HepG2 (cell line): Measurements from ENCODE around the gene PLAC9. TPM values are rescaled to one million over a fixed set of nuclear protein-coding genes. Genes with fewer than 3 reads are reported as not detected.

Experiments
- ATAC-seq: fragments of 200-7000 bp; cut with Tn5 transposase; 3 replicates; pipeline ENCODE4 v1.9.1; 2020; ENCODE audit warnings: mild to moderate bottlenecking, moderate library complexity
- BruUV-seq: library from RNA; stranded (reverse); fragments of 400-500 nt; replicated peaks from 2 replicates; lab custom pipeline; 2021; lab: Mats Ljungman, UMichigan
- CTCF ChIA-PET: fragments of 300-600 bp; formaldehyde crosslinking; extraction: SDS; loops from one replicate; lab custom pipeline; 2021; ENCODE audit warnings: low total read pairs, inconsistent platforms, low intra/inter-chr PET ratio; lab: Yijun Ruan, JAX
- POLR2A ChIA-PET: fragments of 350-600 bp; sonication (Branson Sonifier 250); formaldehyde crosslinking; loops from one replicate; lab custom pipeline; 2020; ENCODE audit warnings: antibody characterized with exemption, inconsistent platforms; lab: Yijun Ruan, JAX
- DNase-seq: peaks from one replicate; pipeline ENCODE4 v3.0.0-alpha.2; 2015; ENCODE audit warnings: low spot score
- FAIRE-seq: peaks from 3 replicates; lab custom pipeline; 2011; peaks lifted over from hg19 to GRCh38; lab: Jason Lieb, UNC
- H2AFZ ChIP-seq: one replicate; pipeline ENCODE4 v1.6.1; 2011; ENCODE audit warnings: low read length, inconsistent platforms
- H3K27ac ChIP-seq: fragments of 300-600 bp; 3 replicates; pipeline ENCODE4 v1.8.0; 2011; ENCODE audit warnings: mixed run types, mild to moderate bottlenecking, mixed read lengths, low read length, inconsistent platforms; ENCODE audit not compliant: insufficient read depth; ENCODE audit errors: extremely low read length
- H3K27me3 ChIP-seq, 2 experiments: fragments of 200-600 bp in 1 of 2; 2 replicates in 1 of 2; 3 replicates in 1 of 2; pipeline versions ENCODE4 v1.6.0 to v1.8.0; 2011; ENCODE audit warnings: low read length in 2 of 2, mild to moderate bottlenecking in 2 of 2, moderate library complexity in 2 of 2, inconsistent platforms in 1 of 2; ENCODE audit not compliant: insufficient read depth in 2 of 2, control insufficient read depth in 1 of 2
- H3K36me3 ChIP-seq, 2 experiments: fragments of 200-600 bp in 1 of 2; replicated peaks in 1 of 2; 2 replicates in 1 of 2; 3 replicates in 1 of 2; pipeline versions ENCODE4 v1.5.1 to v1.8.0; 2011; ENCODE audit warnings: low read length in 2 of 2, inconsistent platforms in 1 of 2; ENCODE audit not compliant: insufficient read depth in 2 of 2, control insufficient read depth in 1 of 2
- H3K4me1 ChIP-seq: 2 replicates; pipeline ENCODE4 v1.5.1; 2012; ENCODE audit warnings: low read length, inconsistent platforms; ENCODE audit not compliant: insufficient read depth
- H3K4me2 ChIP-seq: 2 replicates; pipeline ENCODE4 v1.6.0; 2011; ENCODE audit warnings: low read depth, low read length, inconsistent platforms
- H3K4me3 ChIP-seq, 3 experiments: fragments of 200-600 bp in 1 of 3; sonication (generic), shearing (Covaris generic) in 1 of 3; replicated peaks in 1 of 3; 2 replicates each; pipeline ENCODE4 v1.5.1; 2011 to 2016; ENCODE audit warnings: low read length in 3 of 3, inconsistent platforms in 2 of 3, low read depth in 2 of 3, mild to moderate bottlenecking in 2 of 3, control low read depth in 1 of 3, mixed read lengths in 1 of 3; ENCODE audit not compliant: insufficient read depth in 1 of 3
- H3K79me2 ChIP-seq: one replicate; pipeline ENCODE4 v1.6.1; 2011; ENCODE audit warnings: low read length, inconsistent platforms; ENCODE audit not compliant: insufficient read depth
- H3K9ac ChIP-seq: 2 replicates; pipeline ENCODE4 v1.6.0; 2011; ENCODE audit warnings: mild to moderate bottlenecking, low read depth, low read length, inconsistent platforms; ENCODE audit not compliant: insufficient read depth
- H3K9me3 ChIP-seq: 2 replicates; pipeline ENCODE4 v1.5.1; 2012; ENCODE audit warnings: mild to moderate bottlenecking, low read length
- H4K20me1 ChIP-seq: 2 replicates; pipeline ENCODE4 v1.6.0; 2011; ENCODE audit warnings: inconsistent platforms, mild to moderate bottlenecking, low read length, moderate library complexity; ENCODE audit not compliant: insufficient read depth
- ZFP1 ChIP-seq: IDR thresholded peaks from 2 replicates; pipeline ENCODE4 v1.6.1; 2016
- ZNF331 ChIP-seq: sonication (generic); formaldehyde crosslinking; IDR thresholded peaks from 2 replicates; pipeline ENCODE4 v1.4.0; 2020; ENCODE audit warnings: missing genetic modification reagents
- ZNF710 ChIP-seq: sonication (generic); formaldehyde crosslinking; IDR thresholded peaks from 2 replicates; pipeline ENCODE4 v1.5.0; 2020; ENCODE audit warnings: mild to moderate bottlenecking, missing genetic modification reagents, borderline replicate concordance
- WGBS: methylation state at CpG from one replicate; pipeline ENCODE4 v1.1.6; 2017; ENCODE audit warnings: low lambda C conversion rate; 5-methylcytosine and 5-hydroxymethylcytosine counted together
- in situ Hi-C: cut with HindIII; loops from 2 replicates; pipeline ENCODE4 v1.10.0; 2017; ENCODE audit warnings: low pct_unique_long_range_greater_than_20kb; ENCODE audit not compliant: extremely low pct_ligation_motif_present
- intact Hi-C: fragments of 100-400 bp; cut with micrococcal nuclease; formaldehyde crosslinking; loops from one replicate; pipeline ENCODE4 v1.10.0; 2022; ENCODE audit not compliant: unreplicated experiment
- polyA plus RNA-seq, 8 experiments: library from polyadenylated mRNA; depleted of rRNA in 3 of 8; stranded (reverse) in 7 of 8; unstranded in 1 of 8; fragments of >200 nt; fragmentation: Illumina TruSeq in 4 of 8; extraction: Trizol in 4 of 8; gene quantifications; 2 replicates each; pipeline versions ENCODE4 v1.2.1 to v1.2.3, GENCODE V29; 2011 to 2016; ENCODE audit warnings: low read depth in 4 of 8, missing spikeins in 1 of 8, mixed read lengths in 1 of 8; ENCODE audit not compliant: insufficient read depth in 1 of 8
- total RNA-seq, 5 experiments: library from RNA; depleted of rRNA; stranded (reverse); fragments of >200 nt; fragmentation: Illumina TruSeq; extraction: Trizol; gene quantifications; 2 replicates each; pipeline ENCODE4 v1.2.3, GENCODE V29; 2016; ENCODE audit warnings: low read depth in 1 of 5
- TF ChIP-seq, protein P1 (sequence below): sonication (generic); formaldehyde crosslinking; IDR thresholded peaks from 2 replicates; pipeline ENCODE4 v1.4.0; 2020; ENCODE audit warnings: missing genetic modification reagents

Gene PLAC9
- total and polyA plus RNA-seq, 2 of the 13 experiments (the other 11 are each of a cell fraction or from before 2014, with no cell fraction given) = not detected

- no peaks in the 10 kb centered on the region for H3K4me1 ChIP-seq
- no TSS peak for BruUV-seq
- ATAC-seq = no peak
- H3K4me3 ChIP-seq = no peak overlapping the region
- 82% methylated on average over 2 of the region's 2 CpGs for WGBS
- no peaks in the 10 kb centered on the region for H4K20me1 ChIP-seq
- H2AFZ ChIP-seq = no peak overlapping the region
- no peak overlapping the region for H3K4me2 ChIP-seq
- POLR2A ChIA-PET = no interaction called here
- no peaks in the 10 kb centered on the region for H3K79me2 ChIP-seq
- no peak for TF ChIP-seq ZFP1 (CRISPR knock-in tag)
- TF ChIP-seq, protein P1, sequence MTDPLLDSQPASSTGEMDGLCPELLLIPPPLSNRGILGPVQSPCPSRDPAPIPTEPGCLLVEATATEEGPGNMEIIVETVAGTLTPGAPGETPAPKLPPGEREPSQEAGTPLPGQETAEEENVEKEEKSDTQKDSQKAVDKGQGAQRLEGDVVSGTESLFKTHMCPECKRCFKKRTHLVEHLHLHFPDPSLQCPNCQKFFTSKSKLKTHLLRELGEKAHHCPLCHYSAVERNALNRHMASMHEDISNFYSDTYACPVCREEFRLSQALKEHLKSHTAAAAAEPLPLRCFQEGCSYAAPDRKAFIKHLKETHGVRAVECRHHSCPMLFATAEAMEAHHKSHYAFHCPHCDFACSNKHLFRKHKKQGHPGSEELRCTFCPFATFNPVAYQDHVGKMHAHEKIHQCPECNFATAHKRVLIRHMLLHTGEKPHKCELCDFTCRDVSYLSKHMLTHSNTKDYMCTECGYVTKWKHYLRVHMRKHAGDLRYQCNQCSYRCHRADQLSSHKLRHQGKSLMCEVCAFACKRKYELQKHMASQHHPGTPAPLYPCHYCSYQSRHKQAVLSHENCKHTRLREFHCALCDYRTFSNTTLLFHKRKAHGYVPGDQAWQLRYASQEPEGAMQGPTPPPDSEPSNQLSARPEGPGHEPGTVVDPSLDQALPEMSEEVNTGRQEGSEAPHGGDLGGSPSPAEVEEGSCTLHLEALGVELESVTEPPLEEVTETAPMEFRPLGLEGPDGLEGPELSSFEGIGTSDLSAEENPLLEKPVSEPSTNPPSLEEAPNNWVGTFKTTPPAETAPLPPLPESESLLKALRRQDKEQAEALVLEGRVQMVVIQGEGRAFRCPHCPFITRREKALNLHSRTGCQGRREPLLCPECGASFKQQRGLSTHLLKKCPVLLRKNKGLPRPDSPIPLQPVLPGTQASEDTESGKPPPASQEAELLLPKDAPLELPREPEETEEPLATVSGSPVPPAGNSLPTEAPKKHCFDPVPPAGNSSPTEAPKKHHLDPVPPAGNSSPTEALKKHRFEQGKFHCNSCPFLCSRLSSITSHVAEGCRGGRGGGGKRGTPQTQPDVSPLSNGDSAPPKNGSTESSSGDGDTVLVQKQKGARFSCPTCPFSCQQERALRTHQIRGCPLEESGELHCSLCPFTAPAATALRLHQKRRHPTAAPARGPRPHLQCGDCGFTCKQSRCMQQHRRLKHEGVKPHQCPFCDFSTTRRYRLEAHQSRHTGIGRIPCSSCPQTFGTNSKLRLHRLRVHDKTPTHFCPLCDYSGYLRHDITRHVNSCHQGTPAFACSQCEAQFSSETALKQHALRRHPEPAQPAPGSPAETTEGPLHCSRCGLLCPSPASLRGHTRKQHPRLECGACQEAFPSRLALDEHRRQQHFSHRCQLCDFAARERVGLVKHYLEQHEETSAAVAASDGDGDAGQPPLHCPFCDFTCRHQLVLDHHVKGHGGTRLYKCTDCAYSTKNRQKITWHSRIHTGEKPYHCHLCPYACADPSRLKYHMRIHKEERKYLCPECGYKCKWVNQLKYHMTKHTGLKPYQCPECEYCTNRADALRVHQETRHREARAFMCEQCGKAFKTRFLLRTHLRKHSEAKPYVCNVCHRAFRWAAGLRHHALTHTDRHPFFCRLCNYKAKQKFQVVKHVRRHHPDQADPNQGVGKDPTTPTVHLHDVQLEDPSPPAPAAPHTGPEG (CRISPR knock-in tag) = no peak
- no peak for TF ChIP-seq ZNF331 (CRISPR knock-in tag)
- no peak for TF ChIP-seq ZNF710 (CRISPR knock-in tag)
- CTCF ChIA-PET = no interaction called here
- H3K9ac ChIP-seq = no peak overlapping the region
- H3K27me3 ChIP-seq = no peaks in the 10 kb centered on the region; a peak in 1 of 5 replicates
- H3K27ac ChIP-seq = no peak overlapping the region
- in situ Hi-C loops = no loop called here
- H3K9me3 ChIP-seq = no peaks in the 10 kb centered on the region
- FAIRE-seq = no peak
- no peak for DNase-seq
- H3K36me3 ChIP-seq = no peaks in the 10 kb centered on the region
- intact Hi-C loops = no loop called here
These were observed 38.3 kb upstream of the PLAC9 start for GRCh38 chr10:80094231-80094630.
